GM13977 (cell line): ENCODE measurements around the gene KLHL10.
"Not testable (repeated sequence)": the region's sequence is repeated elsewhere in the genome, so short reads cannot be mapped to it uniquely, and the experiment has no call there.

Experiments
- DNase-seq: peaks from one replicate; pipeline ENCODE4 v3.0.0; 2012; ENCODE audit warnings: low spot score
- in situ Hi-C: fragments of 300-500 bp; cut with MboI; formaldehyde crosslinking; loops from one replicate; pipeline ENCODE4 v1.12.0; 2022; ENCODE audit warnings: low sequenced_read_pairs, low pct_unique_long_range_greater_than_20kb, mixed read lengths, inconsistent platforms; ENCODE audit not compliant: unreplicated experiment
- TF ChIP-seq, protein P1 (sequence below): IDR thresholded peaks from 2 replicates; pipeline ENCODE4 v1.5.1; 2012; ENCODE audit warnings: mild to moderate bottlenecking, control low read depth; ENCODE audit not compliant: insufficient read depth; ENCODE audit errors: extremely low read depth, missing control alignments

Gene KLHL10

DNA sequence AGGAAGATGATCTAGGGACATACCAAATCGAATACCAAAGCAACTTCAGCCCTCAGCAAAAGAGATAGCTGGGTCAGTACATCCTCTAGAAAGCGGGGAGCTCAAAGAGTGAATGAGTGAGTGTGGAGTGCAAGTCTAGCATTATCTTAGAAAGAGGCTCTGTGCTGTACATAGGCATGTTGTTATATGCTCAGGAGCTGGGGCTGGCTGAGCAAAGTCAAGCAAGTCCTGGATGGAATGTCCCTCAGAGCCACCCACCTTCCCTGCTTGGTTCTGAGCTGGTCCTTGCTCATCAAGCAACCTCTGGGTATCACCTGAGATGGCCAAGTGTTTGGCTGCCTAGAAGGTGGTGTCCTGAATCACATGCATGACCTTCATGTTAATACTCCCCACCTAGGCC is 32.5 kb downstream of the KLHL10 start:
- in situ Hi-C loops, result no loop called here
- TF ChIP-seq, protein P1, sequence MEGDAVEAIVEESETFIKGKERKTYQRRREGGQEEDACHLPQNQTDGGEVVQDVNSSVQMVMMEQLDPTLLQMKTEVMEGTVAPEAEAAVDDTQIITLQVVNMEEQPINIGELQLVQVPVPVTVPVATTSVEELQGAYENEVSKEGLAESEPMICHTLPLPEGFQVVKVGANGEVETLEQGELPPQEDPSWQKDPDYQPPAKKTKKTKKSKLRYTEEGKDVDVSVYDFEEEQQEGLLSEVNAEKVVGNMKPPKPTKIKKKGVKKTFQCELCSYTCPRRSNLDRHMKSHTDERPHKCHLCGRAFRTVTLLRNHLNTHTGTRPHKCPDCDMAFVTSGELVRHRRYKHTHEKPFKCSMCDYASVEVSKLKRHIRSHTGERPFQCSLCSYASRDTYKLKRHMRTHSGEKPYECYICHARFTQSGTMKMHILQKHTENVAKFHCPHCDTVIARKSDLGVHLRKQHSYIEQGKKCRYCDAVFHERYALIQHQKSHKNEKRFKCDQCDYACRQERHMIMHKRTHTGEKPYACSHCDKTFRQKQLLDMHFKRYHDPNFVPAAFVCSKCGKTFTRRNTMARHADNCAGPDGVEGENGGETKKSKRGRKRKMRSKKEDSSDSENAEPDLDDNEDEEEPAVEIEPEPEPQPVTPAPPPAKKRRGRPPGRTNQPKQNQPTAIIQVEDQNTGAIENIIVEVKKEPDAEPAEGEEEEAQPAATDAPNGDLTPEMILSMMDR, result no peak
- DNase-seq, result no peak

DNA sequence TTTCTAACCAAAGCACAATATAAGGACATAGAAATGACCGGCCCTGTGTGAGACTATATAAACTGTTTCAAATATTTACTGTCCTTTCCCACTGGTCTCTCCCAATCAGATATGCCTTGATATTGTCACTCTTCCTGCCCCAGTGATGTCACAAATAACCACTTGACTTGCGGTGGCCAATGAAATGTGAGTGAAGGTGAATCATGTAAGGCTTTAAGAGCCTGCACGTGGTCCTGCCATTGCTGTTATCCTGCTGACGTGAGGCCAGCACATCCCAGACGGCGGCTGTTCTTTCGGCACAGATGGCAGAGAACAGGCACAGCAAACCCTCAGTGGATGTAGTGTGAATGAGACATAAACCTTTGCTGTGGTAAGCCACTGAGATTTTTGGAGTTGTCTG is 33.0 kb downstream of the KLHL10 start:
- in situ Hi-C loops, result no loop called here
- no peak for DNase-seq
- TF ChIP-seq, protein P1, result no peak

DNA sequence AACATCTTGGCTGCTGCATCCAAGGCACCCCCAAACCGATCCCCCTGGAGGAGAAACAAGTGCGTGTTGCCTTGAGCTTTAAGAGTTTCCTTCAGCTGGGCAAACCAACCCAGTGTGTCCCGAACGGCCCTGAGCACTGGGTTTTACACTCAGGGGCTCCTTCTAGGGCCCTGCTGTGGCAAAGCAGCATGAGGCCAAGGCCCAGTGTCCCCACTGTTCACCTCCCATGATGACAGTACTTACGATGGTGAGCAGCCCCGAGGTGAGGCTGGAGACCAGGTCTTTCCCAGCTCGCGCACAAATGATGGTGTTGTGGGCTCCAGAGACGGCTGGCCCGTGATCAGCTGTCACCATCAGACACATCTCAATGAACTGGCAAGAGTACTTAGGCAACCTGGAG is 34.2 kb downstream of the KLHL10 start:
- in situ Hi-C loops, result no loop called here
- DNase-seq, result no peak

DNA sequence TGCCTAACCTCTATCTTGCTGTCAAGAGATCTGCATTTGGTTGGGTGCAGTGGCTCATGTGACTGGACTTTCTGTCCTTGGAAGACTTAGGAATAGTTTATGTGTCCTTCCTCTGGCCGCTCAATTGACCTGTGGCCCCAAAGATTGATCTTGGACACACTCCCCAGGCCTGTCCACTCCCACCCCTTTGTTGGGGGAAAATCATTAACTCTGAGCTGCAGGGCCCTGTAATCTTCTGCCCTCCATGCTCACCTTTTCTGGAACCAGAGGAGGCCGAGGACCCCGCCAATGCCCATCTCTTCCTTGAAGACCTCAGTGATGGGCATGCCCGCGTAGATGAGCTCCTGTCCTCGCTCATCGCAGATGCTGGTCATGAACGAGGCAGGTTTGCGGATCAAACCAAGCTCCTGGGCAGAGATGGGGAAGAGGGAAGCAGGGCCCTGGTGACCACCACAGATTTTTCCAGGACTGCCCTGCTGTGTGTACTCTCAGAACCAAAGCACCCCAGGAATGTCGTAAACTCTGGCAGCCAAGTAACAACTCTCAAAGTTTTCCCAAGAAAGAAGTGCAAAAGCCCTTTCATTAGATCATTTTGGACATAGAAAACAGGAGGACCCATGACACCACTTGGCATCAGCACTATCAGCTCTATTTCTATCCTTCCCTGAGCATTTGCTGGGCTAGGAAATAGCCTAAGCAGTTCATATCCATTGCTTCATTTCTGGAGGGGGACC is 36.1 kb downstream of the KLHL10 start:
- in situ Hi-C loops, result no loop called here
- TF ChIP-seq, protein P1, result no peak
- DNase-seq, result no peak

More for the DNA sequence above, 34.2 kb downstream of the KLHL10 start:
- TF ChIP-seq, protein P1, result no peak

DNA sequence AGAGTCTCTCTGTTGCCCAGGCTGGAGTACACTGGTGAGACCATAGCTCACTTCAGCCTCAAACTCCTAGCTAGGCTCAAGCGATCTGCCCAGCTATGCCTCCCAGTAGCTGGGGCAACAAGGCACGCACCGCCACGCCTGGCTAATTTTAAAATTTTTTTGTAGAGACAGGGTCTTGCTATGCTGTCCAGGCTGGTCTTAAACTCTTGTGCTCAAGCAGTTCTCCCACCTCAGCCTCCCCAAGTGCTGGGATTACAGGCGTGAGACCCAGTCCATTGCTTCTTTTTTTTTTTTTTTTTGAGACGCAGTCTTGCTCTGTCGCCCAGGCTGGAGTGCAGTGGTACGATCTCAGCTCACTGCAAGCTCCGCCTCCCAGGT is 36.7 kb downstream of the KLHL10 start:
- in situ Hi-C loops, DNase-seq: not testable (repeated sequence)

DNA sequence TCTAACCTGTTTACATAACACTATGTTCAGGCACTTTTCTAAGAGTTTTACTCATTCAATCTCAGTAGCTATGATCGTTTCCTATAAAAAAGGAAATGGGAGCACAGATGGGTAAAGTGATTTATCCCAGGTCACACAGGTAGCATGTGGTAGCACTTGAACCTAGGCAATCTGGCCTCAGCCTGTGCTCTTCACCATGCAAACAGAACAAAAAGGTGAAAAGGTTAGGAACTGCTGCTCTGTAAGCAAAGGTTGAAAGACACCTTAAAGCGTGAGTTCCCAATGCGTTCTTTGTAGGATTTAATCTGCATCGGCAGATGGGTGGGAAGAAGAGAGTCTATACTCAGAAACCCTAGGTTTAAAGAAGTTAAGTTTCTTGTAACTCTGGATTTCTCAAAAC is 42.5 kb downstream of the KLHL10 start:
- in situ Hi-C loops, result no loop called here
- no peak for DNase-seq
- TF ChIP-seq, protein P1, result no peak

DNA sequence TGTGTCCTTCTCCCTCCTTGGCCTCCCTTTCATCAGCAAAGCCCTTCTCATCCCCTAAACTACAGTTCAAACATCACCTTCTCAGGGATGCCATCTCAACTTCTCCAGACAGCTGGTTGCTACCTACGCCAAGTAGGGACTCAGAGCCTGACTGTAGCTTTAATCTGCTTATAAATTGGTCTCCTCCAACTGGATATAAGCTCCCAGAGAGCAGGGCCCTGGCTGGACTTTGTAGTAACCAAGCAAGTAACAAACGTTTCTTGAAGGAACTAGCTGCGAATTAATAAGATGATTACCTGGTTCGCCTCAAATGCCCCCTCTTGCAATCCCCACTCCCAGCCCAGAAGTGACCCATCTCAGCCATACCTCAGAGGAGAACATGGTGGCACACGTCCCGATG is 45.1 kb downstream of the KLHL10 start:
- in situ Hi-C loops, result no loop called here
- DNase-seq, result no peak
- TF ChIP-seq, protein P1, result no peak
